ENCODE data around the gene NCAPD3. TPM values are rescaled to one million over a fixed set of nuclear protein-coding genes. Genes with fewer than 3 reads are reported as not detected.

The NCAPD3 gene
- total RNA-seq, 1 donor from 2014 or later: 25.4 TPM

DNA sequence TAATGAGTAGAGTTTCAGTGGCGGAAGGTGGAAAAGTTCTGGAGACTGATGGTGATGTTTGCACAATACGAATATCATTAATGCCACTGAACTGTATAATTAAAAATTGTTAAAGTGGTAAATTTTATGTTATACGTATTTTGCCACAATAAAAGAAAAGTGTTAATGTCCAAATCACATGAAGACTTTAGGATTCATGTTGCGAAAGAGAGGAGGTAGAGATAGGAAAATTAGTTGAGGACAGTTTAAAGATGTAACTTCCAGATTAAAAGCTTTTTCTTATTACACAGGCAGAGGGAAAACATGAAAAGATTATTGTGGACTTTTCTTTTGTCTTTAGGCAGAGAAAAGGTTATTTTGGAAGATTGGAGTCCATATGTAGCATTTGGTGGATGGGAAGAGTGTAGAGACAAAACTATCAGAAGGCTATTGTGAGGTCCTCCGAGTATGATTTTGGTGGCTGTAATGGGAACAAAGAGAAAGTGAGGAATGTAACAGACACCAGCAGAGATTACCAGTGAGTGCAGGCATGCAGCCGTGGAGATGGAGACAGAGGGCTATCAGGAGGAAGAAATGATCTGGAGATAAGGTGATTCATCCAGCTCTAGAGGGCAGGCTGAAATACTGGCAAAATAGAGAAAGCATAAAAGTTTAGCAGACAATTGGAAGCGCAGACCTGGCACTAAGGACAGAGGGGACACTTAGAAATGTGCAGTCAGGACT is 13.2 kb upstream of the NCAPD3 start:
- DNase-seq (ENCODE audit: low spot score in 2 of 2, unreplicated experiment in 2 of 2): no peak
- Mint-ChIP-seq H3K27me3 (ENCODE audit: low read depth) (no peaks in the 10 kb centered on the region), H3K9me3 (no peaks in the 10 kb centered on the region), H3K27ac (no peak overlapping the region), H3K4me3 (no peak overlapping the region), H3K4me1 (no peaks in the 10 kb centered on the region), H3K36me3 (peaks cover 24% of the 10 kb centered on the region)
- TF ChIP-seq, protein P1, sequence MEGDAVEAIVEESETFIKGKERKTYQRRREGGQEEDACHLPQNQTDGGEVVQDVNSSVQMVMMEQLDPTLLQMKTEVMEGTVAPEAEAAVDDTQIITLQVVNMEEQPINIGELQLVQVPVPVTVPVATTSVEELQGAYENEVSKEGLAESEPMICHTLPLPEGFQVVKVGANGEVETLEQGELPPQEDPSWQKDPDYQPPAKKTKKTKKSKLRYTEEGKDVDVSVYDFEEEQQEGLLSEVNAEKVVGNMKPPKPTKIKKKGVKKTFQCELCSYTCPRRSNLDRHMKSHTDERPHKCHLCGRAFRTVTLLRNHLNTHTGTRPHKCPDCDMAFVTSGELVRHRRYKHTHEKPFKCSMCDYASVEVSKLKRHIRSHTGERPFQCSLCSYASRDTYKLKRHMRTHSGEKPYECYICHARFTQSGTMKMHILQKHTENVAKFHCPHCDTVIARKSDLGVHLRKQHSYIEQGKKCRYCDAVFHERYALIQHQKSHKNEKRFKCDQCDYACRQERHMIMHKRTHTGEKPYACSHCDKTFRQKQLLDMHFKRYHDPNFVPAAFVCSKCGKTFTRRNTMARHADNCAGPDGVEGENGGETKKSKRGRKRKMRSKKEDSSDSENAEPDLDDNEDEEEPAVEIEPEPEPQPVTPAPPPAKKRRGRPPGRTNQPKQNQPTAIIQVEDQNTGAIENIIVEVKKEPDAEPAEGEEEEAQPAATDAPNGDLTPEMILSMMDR (IDR thresholded peaks at IDR 0.05; ENCODE audit: unreplicated experiment): no peak

DNA sequence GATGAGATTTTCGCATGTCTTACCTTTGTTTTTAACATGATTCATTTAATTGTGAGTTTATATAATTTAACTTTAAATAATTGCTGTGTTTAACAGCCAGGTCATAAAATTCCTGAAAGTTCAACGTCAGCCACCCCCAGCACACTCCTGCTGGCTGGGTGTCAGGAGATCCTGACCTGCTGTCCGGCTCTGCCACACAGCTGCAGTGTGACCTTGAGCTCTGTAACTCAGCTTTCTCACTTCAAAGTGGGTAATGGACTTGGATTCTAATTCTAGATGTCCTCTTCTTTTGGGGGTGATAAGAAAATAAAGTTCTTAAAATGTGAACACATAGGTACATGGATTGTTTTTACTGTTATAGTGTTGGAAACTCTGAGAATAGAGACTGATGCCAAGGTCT is 11.6 kb upstream of the NCAPD3 start:
- no peak for DNase-seq (ENCODE audit: low spot score in 2 of 2, unreplicated experiment in 2 of 2)
- Mint-ChIP-seq H3K36me3 (peaks cover 23% of the 10 kb centered on the region), H3K27ac (no peak overlapping the region), H3K4me1 (peaks cover 10% of the 10 kb centered on the region), H3K4me3 (no peak overlapping the region), H3K9me3 (no peaks in the 10 kb centered on the region), H3K27me3 (ENCODE audit: low read depth) (no peaks in the 10 kb centered on the region)
- TF ChIP-seq, protein P1 (IDR thresholded peaks at IDR 0.05; ENCODE audit: unreplicated experiment): no peak

DNA sequence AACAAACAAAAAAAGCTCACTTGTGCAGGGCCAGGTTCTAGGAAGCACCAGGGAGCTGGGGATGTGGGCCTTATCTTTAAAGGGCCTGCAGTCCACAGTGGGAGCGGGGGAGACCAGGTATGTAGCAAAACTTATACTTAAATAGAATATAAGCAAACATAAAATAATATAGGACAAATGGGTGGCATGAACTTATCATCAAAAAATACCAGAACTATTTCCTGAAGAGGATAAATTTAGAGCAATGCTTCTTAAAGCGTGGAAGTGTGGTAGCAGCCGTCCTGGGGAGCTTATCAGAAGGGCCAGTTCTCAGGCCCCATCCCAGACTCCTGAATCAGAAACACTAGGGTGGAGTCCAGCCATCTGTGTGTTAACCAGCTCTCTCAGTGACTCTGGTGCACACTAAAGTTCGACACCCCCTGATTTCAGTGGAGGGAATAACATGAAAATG is 10.0 kb upstream of the NCAPD3 start:
- no peak for DNase-seq (ENCODE audit: low spot score in 2 of 2, unreplicated experiment in 2 of 2)
- no peaks in the 10 kb centered on the region for H3K9me3 Mint-ChIP-seq
- H3K27me3 Mint-ChIP-seq (ENCODE audit: low read depth): no peaks in the 10 kb centered on the region
- no peak overlapping the region for H3K4me3 Mint-ChIP-seq
- peaks cover 22% of the 10 kb centered on the region for H3K4me1 Mint-ChIP-seq
- TF ChIP-seq, protein P1 (IDR thresholded peaks at IDR 0.05; ENCODE audit: unreplicated experiment): no peak
- H3K27ac Mint-ChIP-seq: no peak overlapping the region
- H3K36me3 Mint-ChIP-seq: peaks cover 14% of the 10 kb centered on the region

DNA sequence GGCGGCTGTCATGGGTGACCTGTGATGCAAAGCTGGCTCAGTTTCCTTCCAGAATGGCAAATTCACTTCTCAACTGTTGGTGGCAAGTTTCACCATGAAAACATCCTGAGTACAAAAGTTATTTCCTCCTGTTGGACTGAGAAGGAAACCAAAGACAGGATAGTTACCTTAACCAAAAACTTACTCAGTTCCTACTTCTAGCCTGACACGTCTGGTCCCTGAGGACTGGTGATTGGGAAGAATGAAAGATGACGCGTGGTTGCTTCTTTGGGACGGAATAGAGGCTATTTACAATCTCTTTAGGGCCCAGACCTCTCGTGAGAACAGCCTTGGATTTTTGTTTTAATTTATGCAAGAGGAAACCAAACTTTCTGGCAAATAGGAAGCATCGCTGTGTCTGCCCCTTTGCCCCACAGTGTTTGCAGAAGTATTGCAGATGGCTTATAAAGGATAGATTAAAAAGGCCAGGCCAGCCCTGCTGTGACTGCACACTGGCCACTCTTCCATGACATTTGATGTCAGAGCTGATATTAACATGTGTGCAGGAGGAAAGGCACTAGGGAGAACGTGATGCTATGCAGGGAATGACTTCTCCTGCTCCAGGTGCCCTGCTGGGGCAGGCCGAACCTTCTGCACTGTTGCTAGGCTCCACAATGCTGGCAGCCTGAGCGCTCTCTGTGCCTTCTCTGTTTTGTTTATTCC is 8.3 kb upstream of the NCAPD3 start:
- no peak for DNase-seq (ENCODE audit: low spot score in 2 of 2, unreplicated experiment in 2 of 2)
- Mint-ChIP-seq H3K9me3 (no peaks in the 10 kb centered on the region), H3K36me3 (peaks cover 3% of the 10 kb centered on the region), H3K4me1 (peaks cover 24% of the 10 kb centered on the region), H3K27ac (no peak overlapping the region), H3K4me3 (no peak overlapping the region), H3K27me3 (ENCODE audit: low read depth) (no peaks in the 10 kb centered on the region)
- TF ChIP-seq, protein P1 (IDR thresholded peaks at IDR 0.05; ENCODE audit: unreplicated experiment): no peak

DNA sequence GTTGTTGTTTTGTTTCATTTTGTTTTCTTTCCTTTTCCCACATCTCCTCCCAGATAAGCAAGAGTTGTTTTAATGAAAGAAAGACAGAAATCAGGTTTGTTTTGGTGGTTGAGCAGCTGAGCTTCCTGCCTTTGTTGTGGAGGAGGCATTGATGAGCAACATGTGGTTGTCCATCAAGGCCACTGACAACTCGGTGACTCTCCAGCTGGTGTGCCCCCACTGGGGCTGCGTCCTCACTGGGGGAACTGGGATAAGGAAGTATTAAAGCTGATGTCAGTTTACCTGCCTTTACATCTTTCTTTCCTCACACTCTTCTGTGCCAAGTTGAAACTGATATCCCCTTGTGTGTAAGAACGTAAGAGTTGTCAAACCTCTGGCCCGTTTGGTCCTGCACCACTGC is 6.6 kb upstream of the NCAPD3 start:
- TF ChIP-seq, protein P1 (IDR thresholded peaks at IDR 0.05; ENCODE audit: unreplicated experiment): no peak

More for the DNA sequence above, 6.6 kb upstream of the NCAPD3 start:
- Mint-ChIP-seq H3K36me3 (no peaks in the 10 kb centered on the region), H3K4me3 (no peak overlapping the region), H3K4me1 (peaks cover 39% of the 10 kb centered on the region), H3K9me3 (no peaks in the 10 kb centered on the region), H3K27ac (no peak overlapping the region), H3K27me3 (ENCODE audit: low read depth) (no peaks in the 10 kb centered on the region)
- DNase-seq (ENCODE audit: low spot score in 2 of 2, unreplicated experiment in 2 of 2): no peak
